ENCODE data around the gene SLC38A11.

GRCh38 chr2:164911832-164912231 is 43.5 kb downstream of the SLC38A11 start:
- no peak for TF ChIP-seq CTCF (conservative IDR thresholded peaks at IDR 0.05 in 1 of 2, IDR thresholded peaks at IDR 0.05 in 1 of 2; ENCODE audit: low read depth in 1 of 2, low read length in 2 of 2)
- TF ChIP-seq EZH2 (IDR thresholded peaks at IDR 0.05; ENCODE audit: low read length, missing control alignments), result no peak

Measured in fibroblast of lung (primary cell).